Brain pericyte (primary cell): ENCODE data around the gene ZRSR2.
A peak's percentile ranks its signal among the peaks of the same experiment; 100 is the strongest.

Experiments used
- DNase-seq: peaks from one replicate; pipeline ENCODE4 v3.0.0-alpha.2; 2012; ENCODE audit warnings: low read depth, low spot score

ZRSR2 gene

GRCh38 chrX:15853586-15854079 is 63.3 kb downstream of the ZRSR2 start:
- no peak for DNase-seq

- no peak for DNase-seq
Measured at GRCh38 chrX:15854080-15854655, 63.9 kb downstream of the ZRSR2 start.

DNA sequence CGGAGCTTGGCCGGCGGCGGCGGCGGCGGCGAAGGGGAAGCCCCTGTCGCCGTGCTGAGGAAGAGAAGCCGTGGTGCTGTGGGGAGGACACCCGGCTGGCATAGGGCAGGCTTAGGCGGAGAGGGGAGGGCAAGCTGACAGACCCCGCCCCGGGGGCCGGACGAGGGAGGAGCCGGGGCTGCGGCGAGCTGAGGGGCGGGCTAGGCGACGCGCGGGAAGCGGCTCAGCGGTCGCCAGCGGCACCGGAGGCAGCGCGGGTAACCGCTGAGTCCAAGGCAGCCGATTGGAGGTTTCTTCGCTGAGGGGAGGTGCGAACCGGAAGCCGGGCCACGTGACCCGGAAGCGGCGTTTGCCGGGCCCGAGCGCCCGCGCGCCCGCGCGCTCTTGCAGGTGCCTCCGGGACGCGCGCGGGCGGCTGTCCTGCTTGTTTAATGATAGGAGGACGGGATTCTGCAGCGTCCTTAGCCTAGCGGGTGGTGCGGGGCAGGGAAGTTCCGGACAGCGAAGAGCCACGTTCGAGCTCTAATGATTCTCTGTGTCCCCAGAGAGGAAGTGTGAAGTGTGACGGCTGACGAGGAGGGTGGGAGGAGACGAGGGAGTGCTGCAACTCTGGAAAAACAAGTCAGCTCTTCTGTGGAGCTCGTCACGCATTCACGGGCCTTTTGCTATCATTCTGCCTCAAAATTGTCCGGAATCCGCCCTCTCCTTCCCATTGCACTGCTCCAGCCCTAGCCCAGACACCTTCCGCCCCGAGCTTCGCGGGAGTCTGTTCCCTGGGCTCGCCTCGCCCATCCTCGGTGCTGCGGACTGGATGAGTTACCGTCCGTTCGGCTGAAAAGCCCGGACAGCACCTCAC is 64.7 kb downstream of the ZRSR2 start, which contains the start of gene AP1S2:
TSS of gene AP1S2 (minus strand) at position 102 of the 856 bp plus-strand sequence. CDS start 2,289 bp downstream, outside the sequence.
- peak; percentile 74 for DNase-seq

DNA sequence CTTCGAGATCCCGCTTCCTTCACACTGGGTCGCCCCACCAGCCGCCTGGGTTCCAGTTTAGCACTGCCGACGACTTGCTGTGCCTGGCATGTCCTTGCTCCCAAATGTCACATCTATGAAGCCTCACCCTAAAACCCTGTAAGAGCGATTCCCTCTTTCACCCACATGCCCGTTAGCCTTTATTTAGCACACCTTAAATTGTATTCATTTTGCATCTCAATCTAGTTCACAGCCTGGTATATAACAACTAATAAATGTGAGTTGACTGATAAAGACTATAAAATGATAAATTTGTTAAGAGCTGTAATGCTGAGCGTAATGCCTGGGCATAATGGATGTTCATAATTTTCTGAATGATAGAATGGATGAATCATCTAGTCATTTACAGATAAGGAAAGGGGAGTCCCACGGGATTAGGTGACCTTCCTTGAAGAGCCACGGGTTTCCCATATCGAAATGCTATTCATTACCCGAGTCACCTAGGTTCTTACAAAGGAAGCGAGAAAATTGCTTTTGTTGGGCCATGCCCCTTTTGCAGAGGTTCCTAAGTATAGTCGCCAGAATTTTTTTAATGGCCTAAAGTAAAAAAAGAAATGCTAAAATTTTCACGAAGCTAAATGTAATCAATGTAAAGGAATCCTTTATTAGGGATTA is 65.4 kb downstream of the ZRSR2 start:
- no peak for DNase-seq

DNA sequence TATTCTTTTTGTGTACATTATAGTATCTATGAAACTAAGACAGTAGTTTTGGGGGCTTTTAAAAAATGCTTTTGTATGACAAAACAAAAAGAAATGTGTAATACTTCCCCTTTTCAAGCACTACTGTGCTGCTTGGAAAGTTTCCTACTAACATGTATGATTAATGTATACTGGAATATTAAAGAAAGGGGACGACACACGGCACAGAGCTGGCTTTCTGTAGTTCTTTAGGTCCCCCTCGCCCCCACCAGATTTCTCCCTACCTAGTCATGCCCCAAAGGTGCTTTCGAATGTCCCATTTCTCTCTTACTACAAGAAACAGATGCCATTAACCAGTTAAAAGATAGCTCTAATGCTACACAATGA is 65.9 kb downstream of the ZRSR2 start:
- no peak for DNase-seq

DNA sequence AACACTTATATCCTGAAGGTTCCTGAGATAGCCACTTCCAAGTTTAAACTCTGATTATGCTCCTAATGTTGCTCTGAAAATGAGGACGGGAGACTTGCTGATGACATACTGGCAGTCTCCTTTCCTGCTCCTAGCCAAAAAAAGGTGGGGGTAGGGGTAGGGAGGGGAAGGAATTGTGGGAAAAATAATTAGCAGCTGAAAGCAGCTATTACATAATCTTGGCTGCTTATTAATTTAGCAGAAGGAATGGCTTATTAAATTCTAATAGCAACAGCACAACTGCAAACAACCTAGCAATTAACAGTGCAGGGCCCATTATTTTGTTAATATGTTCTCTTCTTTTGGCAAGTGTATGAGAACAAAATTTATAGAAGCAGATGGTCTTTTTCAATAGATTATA is 66.4 kb downstream of the ZRSR2 start:
- no peak for DNase-seq

GRCh38 chrX:15858051-15858450 is 67.8 kb downstream of the ZRSR2 start:
- no peak for DNase-seq

DNA sequence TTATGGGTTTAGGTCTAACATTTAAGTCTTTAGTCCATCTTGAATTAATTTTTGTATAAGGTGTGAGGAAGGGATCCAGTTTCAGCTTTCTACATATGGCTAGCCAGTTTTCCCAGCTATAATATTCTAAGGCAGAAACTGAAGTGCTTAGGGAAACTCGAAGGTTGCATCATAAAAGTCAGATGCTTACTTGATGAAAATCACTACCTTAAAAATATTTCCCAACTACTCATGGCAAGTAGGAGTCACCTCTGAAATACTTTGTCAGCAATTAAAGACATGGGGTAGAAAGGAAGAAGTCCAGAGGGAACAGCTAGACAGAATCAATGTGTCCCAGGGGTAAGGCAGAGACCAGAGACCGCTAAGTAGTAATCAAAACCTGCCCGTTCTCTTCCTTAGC is 70.6 kb downstream of the ZRSR2 start:
- no peak for DNase-seq

DNA sequence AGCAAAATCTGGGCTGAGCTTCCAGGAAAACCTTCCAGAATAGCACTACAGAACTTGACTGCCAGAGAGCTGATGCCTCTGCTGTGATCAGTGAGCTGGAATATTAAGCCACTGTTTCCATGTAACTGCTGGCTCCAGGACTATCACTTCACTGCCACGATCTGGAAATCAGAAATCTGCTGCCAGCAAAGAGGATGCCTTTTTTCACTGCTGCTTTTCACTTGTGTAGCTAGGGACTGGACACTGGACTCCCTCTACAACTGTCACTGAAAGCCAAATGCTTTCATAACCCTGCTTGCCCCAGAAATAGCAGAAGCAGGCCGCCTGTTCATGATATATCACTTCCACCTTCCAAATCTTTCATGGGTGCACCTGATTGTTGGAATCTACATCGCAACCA is 73.7 kb downstream of the ZRSR2 start:
- DNase-seq, result no peak

DNA sequence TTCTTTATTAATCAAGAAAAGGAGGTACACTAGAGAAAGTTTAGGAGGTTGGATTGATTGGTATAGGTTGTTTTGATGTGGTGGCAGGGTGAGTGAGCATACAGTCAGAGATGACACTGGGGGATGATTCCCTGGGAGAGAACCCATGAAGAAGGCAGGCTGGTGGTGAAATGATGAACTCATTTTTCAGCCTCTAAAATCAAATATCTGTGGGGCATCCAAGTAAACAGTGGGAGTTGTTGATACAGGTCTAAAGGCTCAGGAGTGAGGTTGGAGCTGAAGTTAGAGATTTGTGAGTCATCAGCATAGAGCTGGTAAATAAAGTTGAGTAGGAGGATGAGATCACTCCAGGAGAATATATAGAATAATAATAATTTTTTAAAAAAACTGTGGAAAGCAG is 74.3 kb downstream of the ZRSR2 start:
- no peak for DNase-seq

DNA sequence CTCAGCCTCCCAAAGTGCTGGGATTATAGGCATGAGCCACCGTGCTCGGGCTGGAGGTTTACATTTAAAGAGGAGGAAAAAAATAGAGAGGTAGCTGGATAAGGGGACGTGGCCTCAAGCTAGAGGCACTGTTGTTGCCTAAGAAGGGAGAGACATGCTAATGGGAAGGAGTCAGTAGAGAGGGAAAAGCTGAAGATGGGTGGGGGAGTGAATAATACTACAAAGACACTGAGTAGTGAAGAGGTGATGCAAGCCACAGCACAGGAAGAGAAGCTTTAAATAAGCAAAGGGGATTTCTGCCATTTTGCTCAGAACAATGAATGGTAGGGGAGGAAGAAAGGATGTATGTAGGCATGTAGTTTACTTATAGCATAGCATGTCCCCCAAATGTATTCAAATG is 75.9 kb downstream of the ZRSR2 start:
- DNase-seq, result no peak

DNA sequence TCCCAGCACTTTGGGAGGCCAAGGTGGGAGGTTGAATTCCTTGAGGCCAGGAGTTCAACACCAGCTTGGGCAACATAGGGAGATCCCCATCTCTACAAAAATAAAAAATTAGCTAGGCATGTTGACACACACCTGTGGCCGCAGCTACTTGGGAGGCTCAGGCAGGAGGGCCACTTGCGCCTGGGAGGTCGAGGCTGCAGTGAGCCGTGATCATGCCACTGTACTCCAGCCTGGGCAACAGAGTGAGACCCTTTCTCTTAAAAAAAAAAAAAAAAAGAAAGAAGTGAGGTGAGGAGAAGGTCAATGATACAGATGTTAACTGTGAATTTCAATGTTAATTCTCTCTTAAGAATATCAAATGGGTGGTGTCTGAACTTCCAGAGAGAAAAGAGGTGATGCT is 79.4 kb downstream of the ZRSR2 start:
- DNase-seq, result no peak

DNA sequence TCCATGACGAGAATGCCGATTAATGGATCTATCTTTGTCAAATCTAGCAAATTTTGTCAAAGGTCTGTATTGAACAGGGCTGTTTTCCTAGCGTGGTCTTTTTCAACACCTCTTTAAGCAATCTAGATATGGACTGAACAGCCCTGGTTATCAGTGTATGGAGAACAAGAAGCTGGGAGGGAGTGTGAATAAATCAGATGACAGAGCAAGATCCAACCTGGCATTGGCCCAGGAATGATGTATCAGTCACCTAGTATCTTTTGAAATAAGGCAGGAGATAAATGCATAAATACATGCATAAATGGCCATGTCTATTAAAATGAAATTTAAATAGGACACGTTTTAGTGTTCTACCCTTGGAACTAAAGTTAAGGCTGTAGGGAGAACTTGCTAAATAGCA is 80.0 kb downstream of the ZRSR2 start:
- no peak for DNase-seq
